K562 (cell line): ENCODE results near the gene ASIC3. TPM values are rescaled to one million over a fixed set of nuclear protein-coding genes. Genes with fewer than 3 reads are reported as not detected.

Experiments used
- ATAC-seq: fragments of 200-7000 bp; cut with Tn5 transposase; 3 replicates; pipeline ENCODE4 v1.9.1; 2020; ENCODE audit warnings: moderate library complexity
- BruUV-seq: library from RNA; stranded (reverse); fragments of 400-500 nt; replicated peaks from 2 replicates; lab custom pipeline; 2021; lab: Mats Ljungman, UMichigan
- CTCF ChIA-PET: fragments of 300-600 bp; formaldehyde crosslinking; extraction: SDS; loops from one replicate; lab custom pipeline; 2021; ENCODE audit warnings: low intra/inter-chr PET ratio; lab: Yijun Ruan, JAX
- POLR2A ChIA-PET: fragments of 300-600, 350-650 bp; sonication (Branson Sonifier 250); formaldehyde crosslinking; extraction: SDS; loops from one replicate; lab custom pipeline; 2021; ENCODE audit warnings: antibody characterized with exemption, inconsistent platforms; lab: Yijun Ruan, JAX
- DNase-seq, 4 experiments: peaks; one replicate each; pipeline versions ENCODE4 v3.0.0 to v3.0.0-alpha.2; 2011 to 2018; ENCODE audit warnings: low spot score in 3 of 4, mixed read lengths in 3 of 4; ENCODE audit errors: extremely low read depth in 1 of 4
- FAIRE-seq: peaks from 2 replicates; lab custom pipeline; 2011; peaks lifted over from hg19 to GRCh38; lab: Jason Lieb, UNC
- H2AFZ ChIP-seq: 2 replicates; pipeline ENCODE4 v1.6.0; 2011; ENCODE audit warnings: low read depth, low read length, control low read depth, inconsistent platforms
- H3K27ac ChIP-seq: fragments of 200-600 bp; 3 replicates; pipeline ENCODE4 v1.8.0; 2011; ENCODE audit warnings: low read depth, mild to moderate bottlenecking, control low read depth, inconsistent platforms, low read length, moderate library complexity, mixed read lengths; ENCODE audit errors: extremely low read depth
- H3K27me3 ChIP-seq, 2 experiments: fragments of 300-600 bp in 1 of 2; 2 replicates in 1 of 2; 3 replicates in 1 of 2; pipeline versions ENCODE4 v1.6.0 to v1.8.0; 2011; ENCODE audit warnings: inconsistent platforms in 2 of 2, low read length in 2 of 2, mild to moderate bottlenecking in 1 of 2, mixed read lengths in 1 of 2, moderate library complexity in 1 of 2; ENCODE audit not compliant: control insufficient read depth in 2 of 2, insufficient read depth in 2 of 2
- H3K36me3 ChIP-seq: fragments of 300-600 bp; 3 replicates; pipeline ENCODE4 v1.8.0; 2011; ENCODE audit warnings: mild to moderate bottlenecking, low read length, inconsistent platforms; ENCODE audit not compliant: control insufficient read depth, insufficient read depth
- H3K4me1 ChIP-seq, 2 experiments: fragments of 200-600 bp in 1 of 2; replicated peaks in 1 of 2; 2 replicates in 1 of 2; 3 replicates in 1 of 2; pipeline versions ENCODE4 v1.5.1 to v1.8.0; 2011; ENCODE audit warnings: inconsistent platforms in 2 of 2, low read length in 2 of 2, mild to moderate bottlenecking in 1 of 2, mixed read lengths in 1 of 2, moderate library complexity in 1 of 2; ENCODE audit not compliant: control insufficient read depth in 2 of 2, insufficient read depth in 2 of 2
- H3K4me2 ChIP-seq: 2 replicates; pipeline ENCODE4 v1.6.1; 2011; ENCODE audit warnings: low read length, control low read depth, inconsistent platforms, mixed read lengths; ENCODE audit not compliant: insufficient read depth
- H3K4me3 ChIP-seq: fragments of 200-600 bp; sonication (generic), shearing (Covaris generic); 2 replicates; pipeline ENCODE4 v1.5.1; 2016; ENCODE audit warnings: control low read depth, inconsistent platforms
- H3K79me2 ChIP-seq: fragments of 200-600 bp; 3 replicates; pipeline ENCODE4 v1.8.0; 2011; ENCODE audit warnings: low read length, inconsistent platforms; ENCODE audit not compliant: control insufficient read depth, insufficient read depth
- H3K9ac ChIP-seq, 2 experiments: 2 replicates each; pipeline versions ENCODE4 v1.6.0 to v1.6.1; 2011; ENCODE audit warnings: low read depth in 2 of 2, low read length in 2 of 2, control low read depth in 1 of 2, inconsistent platforms in 1 of 2, mild to moderate bottlenecking in 1 of 2, mixed read lengths in 1 of 2; ENCODE audit not compliant: insufficient read depth in 1 of 2
- H3K9me1 ChIP-seq: one replicate; pipeline ENCODE4 v1.6.0; 2011; ENCODE audit warnings: inconsistent platforms, mild to moderate bottlenecking, low read length, moderate library complexity; ENCODE audit not compliant: control insufficient read depth, insufficient read depth
- H3K9me3 ChIP-seq: replicated peaks from 2 replicates; pipeline ENCODE4 v1.5.1; 2011; ENCODE audit warnings: low read depth, low read length, inconsistent platforms; ENCODE audit not compliant: control insufficient read depth, insufficient read depth
- H4K20me1 ChIP-seq: replicated peaks from 2 replicates; pipeline ENCODE4 v1.6.1; 2011; ENCODE audit warnings: low read length, inconsistent platforms, mixed read lengths; ENCODE audit not compliant: control insufficient read depth, insufficient read depth
- ARID2 ChIP-seq: fragments of 450-650 bp; IDR thresholded peaks from 2 replicates; pipeline ENCODE4 v1.6.1; 2017; ENCODE audit warnings: antibody characterized with exemption, mild to moderate bottlenecking
- C11orf30 ChIP-seq: fragments of 450-650 bp; IDR thresholded peaks from 2 replicates; pipeline ENCODE4 v1.6.1; 2016; ENCODE audit warnings: low read depth, mild to moderate bottlenecking
- DIDO1 ChIP-seq: fragments of 450-650 bp; IDR thresholded peaks from 2 replicates; pipeline ENCODE4 v1.6.1; 2016; ENCODE audit warnings: low read depth, missing biosample characterization, missing genetic modification characterization
- GABPB1 ChIP-seq: sonication (generic); formaldehyde crosslinking; IDR thresholded peaks from 2 replicates; pipeline ENCODE4 v1.8.0; 2022; ENCODE audit warnings: mild to moderate bottlenecking, missing genetic modification reagents
- HSF4 ChIP-seq: fragments of 250-450 bp; sonication (Bioruptor Pico); IDR thresholded peaks from 2 replicates; pipeline ENCODE4 v2.1.2; 2022; ENCODE audit warnings: mild to moderate bottlenecking, moderate library complexity, borderline replicate concordance
- MCM5 ChIP-seq: fragments of 450-650 bp; IDR thresholded peaks from 2 replicates; pipeline ENCODE4 v1.6.1; 2016; ENCODE audit warnings: low read depth
- NR2C1 ChIP-seq, 2 experiments: fragments of 450-650 bp; IDR thresholded peaks; 2 replicates each; pipeline ENCODE4 v1.6.1; 2017; ENCODE audit warnings: mild to moderate bottlenecking in 2 of 2, antibody characterized with exemption in 1 of 2, inconsistent platforms in 1 of 2, missing compliant biosample characterization in 1 of 2, missing genetic modification characterization in 1 of 2
- NRF1 ChIP-seq, 2 experiments: fragments of 450-650 bp; IDR thresholded peaks in 1 of 2; conservative IDR thresholded peaks in 1 of 2; 2 replicates each; pipeline ENCODE4 v1.6.1; 2014; ENCODE audit warnings: mild to moderate bottlenecking in 2 of 2
- RAD51 ChIP-seq: fragments of 450-650 bp; IDR thresholded peaks from 2 replicates; pipeline ENCODE4 v1.7.1; 2016; ENCODE audit warnings: low read depth, mild to moderate bottlenecking, borderline replicate concordance
- TRIM28 ChIP-seq: fragments of 450-650 bp; IDR thresholded peaks from 2 replicates; pipeline ENCODE4 v1.6.1; 2017
- ZNF507 ChIP-seq: conservative IDR thresholded peaks from 2 replicates; pipeline ENCODE4 v1.6.1; 2017; ENCODE audit warnings: missing genetic modification characterization, missing compliant biosample characterization
- WGBS: fragments of 100-300 bp; shearing (Covaris generic); methylation state at CpG from one replicate; pipeline ENCODE4 v1.1.6; 2016; ENCODE audit warnings: low coverage, mixed read lengths; ENCODE audit not compliant: insufficient coverage; ENCODE audit errors: missing lambda C conversion rate; 5-methylcytosine and 5-hydroxymethylcytosine counted together
- in situ Hi-C: fragments of 300-500 bp; cut with MboI; formaldehyde crosslinking; loops from 4 replicates; pipeline ENCODE4 v1.15.0; 2018; ENCODE audit warnings: inconsistent platforms, mixed read lengths
- intact Hi-C: fragments of 100-400 bp; cut with micrococcal nuclease; formaldehyde crosslinking; loops from 2 replicates; pipeline ENCODE4 v1.14.2; 2022
- polyA plus RNA-seq, 8 experiments: library from polyadenylated mRNA; depleted of rRNA in 4 of 8; stranded (reverse) in 5 of 8; unstranded in 3 of 8; fragments of >200 nt; fragmentation: Nextera tagmentation in 2 of 8; fragmentation: Illumina TruSeq in 1 of 8; extraction: Ambion mirVana in 2 of 8; extraction: Trizol in 1 of 8; gene quantifications; 2 replicates each; pipeline versions ENCODE4 v1.2.1 to v1.2.3, GENCODE V29; 2011 to 2014; ENCODE audit warnings: inconsistent platforms in 1 of 8, missing spikeins in 1 of 8
- total RNA-seq, 7 experiments: library from RNA; depleted of rRNA in 6 of 7; stranded (reverse); fragments of >200 nt in 6 of 7; fragmentation: Illumina TruSeq in 2 of 7; extraction: Trizol in 2 of 7; gene quantifications; 2 replicates each; pipeline versions ENCODE4 v1.2.1 to v1.2.3, GENCODE V29; 2011 to 2021; ENCODE audit warnings: low replicate concordance in 1 of 7
- TF ChIP-seq, protein P1 (sequence below): fragments of 150-350 bp; IDR thresholded peaks from 2 replicates; pipeline ENCODE4 v1.6.1; 2014; ENCODE audit warnings: low read depth, mild to moderate bottlenecking, low read length, borderline replicate concordance
- TF ChIP-seq, protein P2 (sequence below): fragments of 250-450 bp; sonication (Bioruptor Pico); IDR thresholded peaks from 2 replicates; pipeline ENCODE4 v1.8.0; 2021; ENCODE audit warnings: moderate library complexity, mild to moderate bottlenecking, inconsistent platforms

The ASIC3 gene
- total and polyA plus RNA-seq, 9 of the 15 experiments (the other 6 are each of a cell fraction or from before 2014, with no cell fraction given): 0.11 to 5.0 (median 0.87) TPM

DNA sequence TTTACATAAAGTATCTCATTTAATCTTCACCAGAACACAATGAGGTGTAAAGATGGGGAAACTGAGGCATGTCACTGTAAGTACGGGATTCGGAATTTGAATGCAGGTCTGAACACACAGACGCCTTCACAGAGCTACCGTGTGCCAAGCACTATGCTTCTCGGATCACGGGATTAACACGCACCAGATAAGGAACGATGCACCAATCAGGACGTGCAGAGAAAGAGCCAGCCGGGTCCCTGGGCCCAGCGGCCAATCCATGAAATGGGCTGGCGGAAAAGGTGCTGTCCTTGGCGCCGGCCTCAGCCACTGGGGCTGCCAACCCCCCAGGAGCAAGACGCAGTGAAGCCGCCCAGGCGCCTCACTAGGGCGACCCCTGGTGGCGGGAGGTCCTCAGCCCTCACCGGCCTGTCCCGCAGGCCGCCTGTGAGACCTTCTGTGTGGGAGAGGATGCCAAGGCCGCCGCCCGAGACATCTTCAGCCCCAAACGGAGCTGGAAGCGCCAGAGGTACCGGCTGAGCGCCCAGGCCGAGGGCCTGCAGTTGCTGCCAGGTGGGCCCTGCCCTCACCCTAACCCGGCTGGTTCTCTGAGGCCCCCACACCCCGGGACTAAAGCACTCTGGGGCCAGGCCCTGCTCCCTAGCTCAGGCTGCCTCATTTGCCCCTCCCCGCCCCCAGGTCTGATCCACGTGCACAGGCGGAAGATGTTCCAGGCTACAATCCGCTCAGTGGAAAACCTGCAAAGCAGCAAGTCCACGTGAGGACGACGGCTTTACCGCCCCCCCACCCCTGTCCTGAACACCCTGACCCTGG, 39.6 kb upstream of the ASIC3 start:
- H2AFZ ChIP-seq: peak overlapping the region; percentile 92
- DNase-seq (peak; percentile 97 to 99 (median 98)), ATAC-seq (peak; percentile 87), FAIRE-seq (peak; percentile 15)
- no peaks in the 10 kb centered on the region for H3K9me3 ChIP-seq
- H3K4me2 ChIP-seq: peak overlapping the region; percentile 100
- peaks cover 45% of the 10 kb centered on the region for H3K79me2 ChIP-seq
- peak overlapping the region; percentile 57 for H3K4me3 ChIP-seq
- peaks cover 43 to 69% of the 10 kb centered on the region in 2 experiments for H3K4me1 ChIP-seq
- ChIA-PET CTCF (interaction anchor here (0.6 to 3.5 kb wide), 11 partner anchors 10 to 230 kb away, joined by 3 to 15 read pairs (median 5); no protein-coding TSS in a partner anchor), POLR2A (interaction anchor here (0.6 to 8.4 kb wide), 9 partner anchors 12 to 298 kb away, joined by 3 to 146 read pairs (median 6); partner anchors contain the start of genes ABCB8 and ATG9B)
- peak overlapping the region; percentile 85 for H3K27ac ChIP-seq
- in situ Hi-C loops: no loop called here
- H3K9me1 ChIP-seq: no peaks in the 10 kb centered on the region
- no peaks in the 10 kb centered on the region; a peak in 1 of 5 replicates for H3K27me3 ChIP-seq
- no TSS peak for BruUV-seq
- intact Hi-C loops: loop anchor here (1.0 to 5.0 kb wide), 8 partner anchors 14 to 224 kb away; partner anchors contain the start of genes ABCB8, CHPF2 and SLC4A2
- WGBS: 2% methylated on average over 35 of the region's 40 CpGs
- H4K20me1 ChIP-seq: no peaks in the 10 kb centered on the region
- peaks cover 19% of the 10 kb centered on the region; the same call in 1 of the 3 replicates for H3K36me3 ChIP-seq
- peak overlapping the region; percentile 77 to 94 for H3K9ac ChIP-seq
- TF ChIP-seq TRIM28 (peak; percentile 79), GABPB1 (CRISPR knock-in tag) (peak; percentile 86), C11orf30 (peak; percentile 82), NR2C1 (IDR thresholded peaks at IDR 0.05) (no peak; the same call in 1 of the 2 replicates), NR2C1 (tag; IDR thresholded peaks at IDR 0.05) (no peak), ZNF507 (tag) (no peak), ARID2 (no peak; the same call in 1 of the 2 replicates), HSF4 (no peak), NRF1 (conservative IDR thresholded peaks at IDR 0.05 in 1 of 2, IDR thresholded peaks at IDR 0.05 in 1 of 2) (peak in 1 of 2 experiments; percentile 14; a peak in 1 of 4 replicates), DIDO1 (tag) (peak; percentile 82; the same call in 1 of the 2 replicates), MCM5 (no peak), RAD51 (peak; percentile 64; the same call in 1 of the 2 replicates)
- TF ChIP-seq, protein P1, sequence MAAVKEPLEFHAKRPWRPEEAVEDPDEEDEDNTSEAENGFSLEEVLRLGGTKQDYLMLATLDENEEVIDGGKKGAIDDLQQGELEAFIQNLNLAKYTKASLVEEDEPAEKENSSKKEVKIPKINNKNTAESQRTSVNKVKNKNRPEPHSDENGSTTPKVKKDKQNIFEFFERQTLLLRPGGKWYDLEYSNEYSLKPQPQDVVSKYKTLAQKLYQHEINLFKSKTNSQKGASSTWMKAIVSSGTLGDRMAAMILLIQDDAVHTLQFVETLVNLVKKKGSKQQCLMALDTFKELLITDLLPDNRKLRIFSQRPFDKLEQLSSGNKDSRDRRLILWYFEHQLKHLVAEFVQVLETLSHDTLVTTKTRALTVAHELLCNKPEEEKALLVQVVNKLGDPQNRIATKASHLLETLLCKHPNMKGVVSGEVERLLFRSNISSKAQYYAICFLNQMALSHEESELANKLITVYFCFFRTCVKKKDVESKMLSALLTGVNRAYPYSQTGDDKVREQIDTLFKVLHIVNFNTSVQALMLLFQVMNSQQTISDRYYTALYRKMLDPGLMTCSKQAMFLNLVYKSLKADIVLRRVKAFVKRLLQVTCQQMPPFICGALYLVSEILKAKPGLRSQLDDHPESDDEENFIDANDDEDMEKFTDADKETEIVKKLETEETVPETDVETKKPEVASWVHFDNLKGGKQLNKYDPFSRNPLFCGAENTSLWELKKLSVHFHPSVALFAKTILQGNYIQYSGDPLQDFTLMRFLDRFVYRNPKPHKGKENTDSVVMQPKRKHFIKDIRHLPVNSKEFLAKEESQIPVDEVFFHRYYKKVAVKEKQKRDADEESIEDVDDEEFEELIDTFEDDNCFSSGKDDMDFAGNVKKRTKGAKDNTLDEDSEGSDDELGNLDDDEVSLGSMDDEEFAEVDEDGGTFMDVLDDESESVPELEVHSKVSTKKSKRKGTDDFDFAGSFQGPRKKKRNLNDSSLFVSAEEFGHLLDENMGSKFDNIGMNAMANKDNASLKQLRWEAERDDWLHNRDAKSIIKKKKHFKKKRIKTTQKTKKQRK: no peak
- TF ChIP-seq, protein P2, sequence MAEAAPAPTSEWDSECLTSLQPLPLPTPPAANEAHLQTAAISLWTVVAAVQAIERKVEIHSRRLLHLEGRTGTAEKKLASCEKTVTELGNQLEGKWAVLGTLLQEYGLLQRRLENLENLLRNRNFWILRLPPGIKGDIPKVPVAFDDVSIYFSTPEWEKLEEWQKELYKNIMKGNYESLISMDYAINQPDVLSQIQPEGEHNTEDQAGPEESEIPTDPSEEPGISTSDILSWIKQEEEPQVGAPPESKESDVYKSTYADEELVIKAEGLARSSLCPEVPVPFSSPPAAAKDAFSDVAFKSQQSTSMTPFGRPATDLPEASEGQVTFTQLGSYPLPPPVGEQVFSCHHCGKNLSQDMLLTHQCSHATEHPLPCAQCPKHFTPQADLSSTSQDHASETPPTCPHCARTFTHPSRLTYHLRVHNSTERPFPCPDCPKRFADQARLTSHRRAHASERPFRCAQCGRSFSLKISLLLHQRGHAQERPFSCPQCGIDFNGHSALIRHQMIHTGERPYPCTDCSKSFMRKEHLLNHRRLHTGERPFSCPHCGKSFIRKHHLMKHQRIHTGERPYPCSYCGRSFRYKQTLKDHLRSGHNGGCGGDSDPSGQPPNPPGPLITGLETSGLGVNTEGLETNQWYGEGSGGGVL (CRISPR knock-in tag): no peak
